ENCODE data around the gene FOXO4.

GRCh38 chrX:71085900-71086299 is 9.8 kb upstream of the FOXO4 start:
- TF ChIP-seq EZH2 (IDR thresholded peaks at IDR 0.05; ENCODE audit: insufficient read depth, poor library complexity, severe bottlenecking): no peak
- no peak for TF ChIP-seq EZH2phosphoT487 (IDR thresholded peaks at IDR 0.05; ENCODE audit: insufficient read depth, low read depth)
